ENCODE measurements around the gene KIRREL3. TPM values are rescaled to one million over a fixed set of nuclear protein-coding genes. Genes with fewer than 3 reads are reported as not detected.

The KIRREL3 gene
- total RNA-seq, 5 donors from 2014 or later (not counting 1 experiment from before 2014, with no cell fraction given): not detected

GRCh38 chr11:126700768-126701519 lies 299.6 kb downstream of the KIRREL3 start:
- Histone ChIP-seq H3K27ac (ENCODE audit: low read length) (no peak overlapping the region), H3K9me3 (no peaks in the 10 kb centered on the region), H3K27me3 (replicated peaks in 1 of 2; ENCODE audit: control insufficient read depth in 2 of 2, extremely low read depth in 1 of 2, insufficient read depth in 2 of 2, low read length in 1 of 2) (peaks cover 0 to 9% of the 10 kb centered on the region in 2 experiments), H3K4me1 (ENCODE audit: control insufficient read depth in 1 of 2, extremely low read depth in 1 of 2, insufficient read depth in 2 of 2, low read length in 2 of 2) (no peaks in the 10 kb centered on the region), H3K36me3 (ENCODE audit: control insufficient read depth in 2 of 2, extremely low read depth in 1 of 2, insufficient read depth in 1 of 2, low read length in 1 of 2) (no peaks in the 10 kb centered on the region), H3K4me3 (ENCODE audit: control insufficient read depth in 1 of 2, extremely low read depth in 1 of 2, low read length in 1 of 2) (no peak overlapping the region)
- no peak for DNase-seq
- Mint-ChIP-seq H3K4me1 (no peaks in the 10 kb centered on the region), H3K27ac (no peak overlapping the region), H3K4me3 (no peak overlapping the region), H3K9me3 (no peaks in the 10 kb centered on the region), H3K36me3 (no peaks in the 10 kb centered on the region), H3K27me3 (peaks cover 0 to 5% of the 10 kb centered on the region in 2 donors)
- CTCF ChIA-PET: interaction anchor here in 1 of 2 donors (0.7 kb wide), 1 partner anchor 16 kb away, joined by 3 read pairs; no protein-coding TSS in a partner anchor
- WGBS (ENCODE audit: insufficient coverage): 66% methylated on average over 3 of the region's 9 CpGs
- POLR2A ChIA-PET: no interaction called here
- no peak for ATAC-seq (replicated peaks in 1 of 4)

GRCh38 chr11:126698576-126698975 lies 302.0 kb downstream of the KIRREL3 start:
- no peaks in the 10 kb centered on the region for H3K9me3 ChIP-seq
- H3K27me3 ChIP-seq (replicated peaks in 1 of 2; ENCODE audit: control insufficient read depth in 2 of 2, extremely low read depth in 1 of 2, insufficient read depth in 2 of 2, low read length in 1 of 2): peaks cover 0 to 12% of the 10 kb centered on the region in 2 experiments
- DNase-seq (no peak), ATAC-seq (replicated peaks in 1 of 4) (no peak)
- Mint-ChIP-seq H3K36me3 (no peaks in the 10 kb centered on the region), H3K4me1 (no peaks in the 10 kb centered on the region), H3K9me3 (no peaks in the 10 kb centered on the region), H3K4me3 (no peak overlapping the region), H3K27me3 (peaks cover 0 to 5% of the 10 kb centered on the region in 2 donors), H3K27ac (no peak overlapping the region)
- CTCF ChIA-PET: no interaction called here
- POLR2A ChIA-PET: no interaction called here
- WGBS (ENCODE audit: insufficient coverage): 55% methylated on average over 7 of the region's 8 CpGs
- no peaks in the 10 kb centered on the region for H3K4me1 ChIP-seq (ENCODE audit: control insufficient read depth in 1 of 2, extremely low read depth in 1 of 2, insufficient read depth in 2 of 2, low read length in 2 of 2)
- no peak overlapping the region for H3K27ac ChIP-seq (ENCODE audit: low read length)
- H3K36me3 ChIP-seq (ENCODE audit: control insufficient read depth in 2 of 2, extremely low read depth in 1 of 2, insufficient read depth in 1 of 2, low read length in 1 of 2): no peaks in the 10 kb centered on the region
- no peak overlapping the region for H3K4me3 ChIP-seq (ENCODE audit: control insufficient read depth in 1 of 2, extremely low read depth in 1 of 2, low read length in 1 of 2)

GRCh38 chr11:126697936-126698335 lies 302.6 kb downstream of the KIRREL3 start:
- ChIA-PET CTCF (no interaction called here), POLR2A (no interaction called here)
- Histone ChIP-seq H3K4me1 (ENCODE audit: control insufficient read depth in 1 of 2, extremely low read depth in 1 of 2, insufficient read depth in 2 of 2, low read length in 2 of 2) (no peaks in the 10 kb centered on the region), H3K4me3 (ENCODE audit: control insufficient read depth in 1 of 2, extremely low read depth in 1 of 2, low read length in 1 of 2) (no peak overlapping the region), H3K27me3 (replicated peaks in 1 of 2; ENCODE audit: control insufficient read depth in 2 of 2, extremely low read depth in 1 of 2, insufficient read depth in 2 of 2, low read length in 1 of 2) (peaks cover 0 to 13% of the 10 kb centered on the region in 2 experiments), H3K9me3 (no peaks in the 10 kb centered on the region), H3K36me3 (ENCODE audit: control insufficient read depth in 2 of 2, extremely low read depth in 1 of 2, insufficient read depth in 1 of 2, low read length in 1 of 2) (no peaks in the 10 kb centered on the region), H3K27ac (ENCODE audit: low read length) (no peak overlapping the region)
- ATAC-seq (replicated peaks in 1 of 4) (no peak), DNase-seq (no peak)
- H3K4me3 Mint-ChIP-seq: no peak overlapping the region
- peaks cover 0 to 6% of the 10 kb centered on the region in 2 donors for H3K27me3 Mint-ChIP-seq
- WGBS (ENCODE audit: insufficient coverage): 29% methylated on average over 1 of the region's 6 CpGs
- H3K9me3 Mint-ChIP-seq: no peaks in the 10 kb centered on the region
- H3K27ac Mint-ChIP-seq: no peak overlapping the region
- no peaks in the 10 kb centered on the region for H3K36me3 Mint-ChIP-seq
- H3K4me1 Mint-ChIP-seq: no peaks in the 10 kb centered on the region

- DNase-seq (no peak), ATAC-seq (replicated peaks in 1 of 4) (no peak)
- Mint-ChIP-seq H3K4me1 (no peaks in the 10 kb centered on the region), H3K9me3 (no peaks in the 10 kb centered on the region), H3K27me3 (peaks cover 0 to 6% of the 10 kb centered on the region in 2 donors), H3K36me3 (no peaks in the 10 kb centered on the region), H3K27ac (no peak overlapping the region), H3K4me3 (no peak overlapping the region)
- peaks cover 0 to 16% of the 10 kb centered on the region in 2 experiments for H3K27me3 ChIP-seq (replicated peaks in 1 of 2; ENCODE audit: control insufficient read depth in 2 of 2, extremely low read depth in 1 of 2, insufficient read depth in 2 of 2, low read length in 1 of 2)
- no peak overlapping the region for H3K4me3 ChIP-seq (ENCODE audit: control insufficient read depth in 1 of 2, extremely low read depth in 1 of 2, low read length in 1 of 2)
- WGBS (ENCODE audit: insufficient coverage): 94% methylated on average over 3 of the region's 8 CpGs
- H3K27ac ChIP-seq (ENCODE audit: low read length): no peak overlapping the region
- no peaks in the 10 kb centered on the region for H3K4me1 ChIP-seq (ENCODE audit: control insufficient read depth in 1 of 2, extremely low read depth in 1 of 2, insufficient read depth in 2 of 2, low read length in 2 of 2)
- ChIA-PET CTCF (no interaction called here), POLR2A (no interaction called here)
- H3K36me3 ChIP-seq (ENCODE audit: control insufficient read depth in 2 of 2, extremely low read depth in 1 of 2, insufficient read depth in 1 of 2, low read length in 1 of 2): no peaks in the 10 kb centered on the region
- H3K9me3 ChIP-seq: no peaks in the 10 kb centered on the region
Measured at GRCh38 chr11:126696982-126697381, 303.6 kb downstream of the KIRREL3 start.

- Mint-ChIP-seq H3K4me1 (no peaks in the 10 kb centered on the region), H3K4me3 (no peak overlapping the region), H3K27me3 (peaks cover 0 to 6% of the 10 kb centered on the region in 2 donors), H3K9me3 (no peaks in the 10 kb centered on the region), H3K27ac (no peak overlapping the region), H3K36me3 (no peaks in the 10 kb centered on the region)
- ATAC-seq (replicated peaks in 1 of 4): no peak
- no peak for DNase-seq
- Histone ChIP-seq H3K27ac (ENCODE audit: low read length) (no peak overlapping the region), H3K4me1 (ENCODE audit: control insufficient read depth in 1 of 2, extremely low read depth in 1 of 2, insufficient read depth in 2 of 2, low read length in 2 of 2) (no peaks in the 10 kb centered on the region), H3K36me3 (ENCODE audit: control insufficient read depth in 2 of 2, extremely low read depth in 1 of 2, insufficient read depth in 1 of 2, low read length in 1 of 2) (no peaks in the 10 kb centered on the region), H3K9me3 (no peaks in the 10 kb centered on the region), H3K27me3 (replicated peaks in 1 of 2; ENCODE audit: control insufficient read depth in 2 of 2, extremely low read depth in 1 of 2, insufficient read depth in 2 of 2, low read length in 1 of 2) (peaks cover 0 to 13% of the 10 kb centered on the region in 2 experiments), H3K4me3 (ENCODE audit: control insufficient read depth in 1 of 2, extremely low read depth in 1 of 2, low read length in 1 of 2) (no peak overlapping the region)
- ChIA-PET CTCF (no interaction called here), POLR2A (no interaction called here)
- WGBS (ENCODE audit: insufficient coverage): 84% methylated on average over 3 of the region's 4 CpGs
Measured at GRCh38 chr11:126695293-126695692, 305.3 kb downstream of the KIRREL3 start.

- ATAC-seq (replicated peaks in 1 of 4): no peak
- 78% methylated on average over 10 of the region's 11 CpGs for WGBS (ENCODE audit: insufficient coverage)
- DNase-seq: no peak
Measured at GRCh38 chr11:126694065-126694625, 306.4 kb downstream of the KIRREL3 start.

More at GRCh38 chr11:126694065-126694625, 306.4 kb downstream of the KIRREL3 start:
- H3K27me3 ChIP-seq (replicated peaks in 1 of 2; ENCODE audit: control insufficient read depth in 2 of 2, extremely low read depth in 1 of 2, insufficient read depth in 2 of 2, low read length in 1 of 2): peaks cover 0 to 13% of the 10 kb centered on the region in 2 experiments
- no peak overlapping the region for H3K4me3 Mint-ChIP-seq
- H3K27ac ChIP-seq (ENCODE audit: low read length): no peak overlapping the region
- H3K9me3 Mint-ChIP-seq: no peaks in the 10 kb centered on the region
- H3K4me1 Mint-ChIP-seq: no peaks in the 10 kb centered on the region
- no peaks in the 10 kb centered on the region for H3K36me3 ChIP-seq (ENCODE audit: control insufficient read depth in 2 of 2, extremely low read depth in 1 of 2, insufficient read depth in 1 of 2, low read length in 1 of 2)
- CTCF ChIA-PET: no interaction called here
- no peaks in the 10 kb centered on the region for H3K4me1 ChIP-seq (ENCODE audit: control insufficient read depth in 1 of 2, extremely low read depth in 1 of 2, insufficient read depth in 2 of 2, low read length in 2 of 2)
- H3K27ac Mint-ChIP-seq: no peak overlapping the region
- H3K9me3 ChIP-seq: no peaks in the 10 kb centered on the region
- no peaks in the 10 kb centered on the region for H3K36me3 Mint-ChIP-seq
- H3K27me3 Mint-ChIP-seq: peaks cover 0 to 6% of the 10 kb centered on the region in 2 donors
- no peak overlapping the region for H3K4me3 ChIP-seq (ENCODE audit: control insufficient read depth in 1 of 2, extremely low read depth in 1 of 2, low read length in 1 of 2)
- POLR2A ChIA-PET: no interaction called here
